PC-3 (cell line): ENCODE data around the gene NEIL1. TPM values are rescaled to one million over a fixed set of nuclear protein-coding genes. Genes with fewer than 3 reads are reported as not detected.

Experiments used
- ATAC-seq: fragments of 200-7000 bp; cut with Tn5 transposase; 2 replicates; pipeline ENCODE4 v1.9.1; 2020; ENCODE audit warnings: mild to moderate bottlenecking, moderate library complexity
- BruUV-seq: library from RNA; stranded (reverse); fragments of 400-500 nt; replicated peaks from 2 replicates; lab custom pipeline; 2021; lab: Mats Ljungman, UMichigan
- CTCF ChIA-PET: fragments of 300-600 bp; sonication (Branson Sonifier 250); formaldehyde crosslinking; loops from one replicate; lab custom pipeline; 2022; ENCODE audit warnings: antibody characterized with exemption; lab: Charles Lee
- POLR2A ChIA-PET: fragments of 300-600 bp; sonication (Branson Sonifier 250); formaldehyde crosslinking; loops from one replicate; lab custom pipeline; 2022; ENCODE audit warnings: antibody characterized with exemption; ENCODE audit not compliant: unreplicated experiment; lab: Charles Lee
- DNase-seq: peaks from one replicate; pipeline ENCODE4 v3.0.0-alpha.2; 2015
- H2AFZ ChIP-seq: fragments of 300-600 bp; sonication (generic); 2 replicates; pipeline ENCODE4 v1.6.0; 2016; ENCODE audit warnings: antibody characterized with exemption, low read length
- H3F3A ChIP-seq: fragments of 300-600 bp; sonication (generic); one replicate; pipeline ENCODE4 v1.6.0; 2017; ENCODE audit warnings: antibody characterized with exemption, low read length, control low read depth, mild to moderate bottlenecking; ENCODE audit not compliant: unreplicated experiment
- H3K27ac ChIP-seq: fragments of 300-600 bp; sonication (generic); 2 replicates; pipeline ENCODE4 v1.5.1; 2016; ENCODE audit warnings: mild to moderate bottlenecking, low read length
- H3K27me3 ChIP-seq: fragments of 300-600 bp; sonication (generic); 2 replicates; pipeline ENCODE4 v1.6.1; 2016; ENCODE audit warnings: low read length, mixed read lengths
- H3K36me3 ChIP-seq: fragments of 300-600 bp; sonication (generic); 2 replicates; pipeline ENCODE4 v1.6.1; 2016; ENCODE audit warnings: low read depth, mixed run types, low read length, mixed read lengths
- H3K4me1 ChIP-seq: fragments of 300-600 bp; sonication (generic); 2 replicates; pipeline ENCODE4 v1.5.1; 2016; ENCODE audit warnings: low read length; ENCODE audit not compliant: insufficient read depth
- H3K4me2 ChIP-seq: fragments of 300-600 bp; sonication (generic); 2 replicates; pipeline ENCODE4 v1.6.0; 2016; ENCODE audit warnings: low read length
- H3K4me3 ChIP-seq: fragments of 300-600 bp; sonication (generic); 2 replicates; pipeline ENCODE4 v1.5.1; 2016; ENCODE audit warnings: mild to moderate bottlenecking, low read length, mixed read lengths
- H3K79me2 ChIP-seq: fragments of 300-600 bp; sonication (generic); 2 replicates; pipeline ENCODE4 v1.6.1; 2017; ENCODE audit warnings: low read length, mixed read lengths
- H3K9ac ChIP-seq: fragments of 300-600 bp; sonication (generic); 2 replicates; pipeline ENCODE4 v1.6.0; 2016; ENCODE audit warnings: mild to moderate bottlenecking, low read length
- H3K9me2 ChIP-seq: fragments of 300-600 bp; sonication (generic); replicated peaks from 2 replicates; pipeline ENCODE4 v1.6.1; 2016; ENCODE audit warnings: mixed run types, low read length, mixed read lengths
- H3K9me3 ChIP-seq: fragments of 300-600 bp; sonication (generic); 2 replicates; pipeline ENCODE4 v1.6.1; 2016; ENCODE audit warnings: low read length, mixed read lengths
- H4K20me1 ChIP-seq: fragments of 300-600 bp; sonication (generic); 2 replicates; pipeline ENCODE4 v1.6.1; 2016; ENCODE audit warnings: low read length, mixed read lengths
- CTCF ChIP-seq: fragments of 300-600 bp; sonication (generic); conservative IDR thresholded peaks from 2 replicates; pipeline ENCODE4 v1.5.1; 2017; ENCODE audit warnings: antibody characterized with exemption, low read depth, mild to moderate bottlenecking, low read length
- EZH2 ChIP-seq: fragments of 300-600 bp; sonication (generic); IDR thresholded peaks from one replicate; pipeline ENCODE4 v1.6.1; 2017; ENCODE audit warnings: antibody characterized with exemption, mild to moderate bottlenecking, low read length; ENCODE audit not compliant: unreplicated experiment
- EZH2phosphoT487 ChIP-seq: fragments of 300-600 bp; sonication (generic); IDR thresholded peaks from 2 replicates; pipeline ENCODE4 v1.6.1; 2018; ENCODE audit warnings: mild to moderate bottlenecking, antibody characterized with exemption, low read length, borderline replicate concordance
- intact Hi-C: fragments of 100-400 bp; cut with micrococcal nuclease; formaldehyde crosslinking; loops from 2 replicates; pipeline ENCODE4 v1.9.0; 2023
- total RNA-seq: library from RNA; depleted of rRNA; stranded (reverse); fragments of >200 nt; gene quantifications from 2 replicates; pipeline ENCODE4 v1.2.3, GENCODE V29; 2014

The NEIL1 gene
- total RNA-seq, 1 experiment from 2014 or later, result 4.1 TPM

GRCh38 chr15:75367913-75368688 lies 21.3 kb downstream of the NEIL1 start, which contains the start of gene MAN2C1:
Gene MAN2C1, minus strand, starts transcription at chr15:75368607. Its CDS starts 24 bp downstream, at chr15:75368583.
- CTCF ChIA-PET, result interaction anchor here (0.5 to 1.3 kb wide), 8 partner anchors 49 to 373 kb away, joined by 3 to 14 read pairs (median 4); partner anchors contain the start of genes SCAMP5 and SIN3A
- intact Hi-C loops, result loop anchor here (2.0 to 10.0 kb wide), 2 partner anchors 83 to 277 kb away; partner anchors contain the start of genes IMP3, SIN3A and SNX33

GRCh38 chr15:75368689-75369239 lies 21.9 kb downstream of the NEIL1 start:
- peak; percentile 3 for ATAC-seq

More at GRCh38 chr15:75367913-75368688, 21.3 kb downstream of the NEIL1 start, which contains the start of gene MAN2C1:
- Histone ChIP-seq H3K4me3 (peak within 1 kb of the TSS; percentile 87), H3K79me2 (peaks cover 29% of the 10 kb centered on the region; the same call in 1 of the 2 replicates), H3K9ac (peak within 1 kb of the TSS; percentile 97), H3K27me3 (no peaks in the 10 kb centered on the region), H3K27ac (peak within 1 kb of the TSS; percentile 91), H3K9me3 (no peaks in the 10 kb centered on the region), H3K4me1 (peaks cover 16% of the 10 kb centered on the region), H3K9me2 (no peaks in the 10 kb centered on the region), H3K4me2 (peak within 1 kb of the TSS; percentile 99), H2AFZ (peak within 1 kb of the TSS; percentile 49), H4K20me1 (no peaks in the 10 kb centered on the region), H3K36me3 (peaks cover 37% of the 10 kb centered on the region), H3F3A (no peaks in the 10 kb centered on the region)
- peak; percentile 94 for ATAC-seq
- TF ChIP-seq CTCF (peak; percentile 79), EZH2phosphoT487 (no peak)
- peak; percentile 98 for DNase-seq
- BruUV-seq, result TSS peak; percentile 65
- POLR2A ChIA-PET, result interaction anchor here (0.5 to 2.2 kb wide), 7 partner anchors 29 to 1436 kb away, joined by 3 to 34 read pairs (median 4); partner anchors contain the start of gene SIN3A

More at GRCh38 chr15:75368689-75369239, 21.9 kb downstream of the NEIL1 start:
- no TSS peak for BruUV-seq
- Histone ChIP-seq H3K27ac (peak overlapping the region; percentile 91), H3K9me3 (no peaks in the 10 kb centered on the region), H3K4me2 (peak overlapping the region; percentile 99), H3K27me3 (no peaks in the 10 kb centered on the region), H3K36me3 (peaks cover 38% of the 10 kb centered on the region), H3K79me2 (peaks cover 29% of the 10 kb centered on the region; the same call in 1 of the 2 replicates), H3F3A (no peaks in the 10 kb centered on the region), H3K9me2 (no peaks in the 10 kb centered on the region), H3K4me1 (peaks cover 16% of the 10 kb centered on the region), H3K4me3 (peak overlapping the region; percentile 87), H4K20me1 (no peaks in the 10 kb centered on the region), H2AFZ (peak overlapping the region; percentile 2; the same call in 1 of the 2 replicates), H3K9ac (peak overlapping the region; percentile 97)
- no peak for DNase-seq
- ChIA-PET POLR2A (interaction anchor here (0.6 to 2.2 kb wide), 4 partner anchors 29 to 326 kb away, joined by 3 to 34 read pairs (median 4); partner anchors contain the start of gene SIN3A), CTCF (interaction anchor here (0.5 kb wide), 1 partner anchor 374 kb away, joined by 3 read pairs; the partner anchor contains the start of gene SCAMP5)
- intact Hi-C loops, result loop anchor here (2.0 to 10.0 kb wide), 2 partner anchors 82 to 276 kb away; partner anchors contain the start of genes IMP3, SIN3A and SNX33
- TF ChIP-seq CTCF (no peak), EZH2 (no peak), EZH2phosphoT487 (no peak)
